H1 (cell line): ENCODE measurements around the gene CDC42EP5.

Source experiments
- CBX5 ChIP-seq: fragments of 300-800, 300-1000 bp; sonication (generic); IDR thresholded peaks from 2 replicates; pipeline ENCODE4 v1.7.1; 2016; ENCODE audit warnings: antibody characterized with exemption, low read length, low read depth
- CHD1 ChIP-seq: IDR thresholded peaks from 2 replicates; pipeline ENCODE4 v1.6.1; 2012; ENCODE audit warnings: low read depth, low read length, improper control_type of control experiment
- CTCF ChIP-seq, 3 experiments: IDR thresholded peaks; 1 replicate in 2 of 3; 2 replicates in 1 of 3; pipeline versions ENCODE4 v1.5.1 to v1.6.1; 2011; ENCODE audit warnings: low read length in 3 of 3, mild to moderate bottlenecking in 3 of 3, inconsistent platforms in 2 of 3, low read depth in 1 of 3, moderate library complexity in 1 of 3; ENCODE audit not compliant: insufficient read depth in 1 of 3; ENCODE audit errors: control extremely low read depth in 1 of 3
- EZH2 ChIP-seq: fragments of 200-600 bp; sonication (generic); IDR thresholded peaks from 2 replicates; pipeline ENCODE4 v1.7.1; 2012; ENCODE audit warnings: low read depth, mild to moderate bottlenecking, moderate library complexity, low read length, inconsistent platforms; ENCODE audit not compliant: severe bottlenecking
- POLR2AphosphoS5 ChIP-seq: IDR thresholded peaks from 2 replicates; pipeline ENCODE4 v1.6.1; 2011; ENCODE audit warnings: low read depth, low read length
- POU5F1 ChIP-seq: IDR thresholded peaks from 2 replicates; pipeline ENCODE4 v1.6.1; 2011; ENCODE audit warnings: low read depth, mild to moderate bottlenecking, low read length, moderate library complexity
- SIX5 ChIP-seq: IDR thresholded peaks from 2 replicates; pipeline ENCODE4 v1.6.1; 2011; ENCODE audit warnings: mild to moderate bottlenecking, low read depth, low read length
- TF ChIP-seq, protein P1 (sequence below): IDR thresholded peaks from 2 replicates; pipeline ENCODE4 v1.6.1; 2012; ENCODE audit warnings: inconsistent platforms

DNA sequence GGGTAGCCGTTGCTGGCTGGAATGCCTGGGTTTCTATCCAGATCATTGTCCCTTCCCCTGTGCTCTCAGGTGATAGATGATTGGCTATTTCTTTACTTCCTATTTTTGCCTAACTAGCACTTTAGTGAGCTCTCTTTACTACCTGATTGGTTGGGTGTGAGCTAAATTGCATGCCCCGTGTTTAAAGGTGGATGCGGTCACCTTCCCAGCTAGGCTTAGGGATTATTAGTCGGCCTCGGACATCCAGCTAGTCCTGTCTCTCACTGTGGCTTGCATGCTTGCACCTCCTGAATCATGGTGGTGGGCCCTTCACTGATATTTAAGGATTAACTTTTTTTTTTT, 47.7 kb downstream of the CDC42EP5 start:
- TF ChIP-seq CTCF (IDR thresholded peaks at IDR 0.05; ENCODE audit: control extremely low read depth in 1 of 3, insufficient read depth in 1 of 3, low read depth in 1 of 3, low read length in 3 of 3), result no peak
- TF ChIP-seq, protein P1, sequence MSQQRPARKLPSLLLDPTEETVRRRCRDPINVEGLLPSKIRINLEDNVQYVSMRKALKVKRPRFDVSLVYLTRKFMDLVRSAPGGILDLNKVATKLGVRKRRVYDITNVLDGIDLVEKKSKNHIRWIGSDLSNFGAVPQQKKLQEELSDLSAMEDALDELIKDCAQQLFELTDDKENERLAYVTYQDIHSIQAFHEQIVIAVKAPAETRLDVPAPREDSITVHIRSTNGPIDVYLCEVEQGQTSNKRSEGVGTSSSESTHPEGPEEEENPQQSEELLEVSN, result no peak
- no peak for TF ChIP-seq POLR2AphosphoS5
- TF ChIP-seq EZH2, result no peak
- TF ChIP-seq SIX5, result no peak
- no peak for TF ChIP-seq POU5F1
- TF ChIP-seq CBX5, result no peak
- no peak for TF ChIP-seq CHD1
